ENCODE results near the gene OPCML.

Gene OPCML

DNA sequence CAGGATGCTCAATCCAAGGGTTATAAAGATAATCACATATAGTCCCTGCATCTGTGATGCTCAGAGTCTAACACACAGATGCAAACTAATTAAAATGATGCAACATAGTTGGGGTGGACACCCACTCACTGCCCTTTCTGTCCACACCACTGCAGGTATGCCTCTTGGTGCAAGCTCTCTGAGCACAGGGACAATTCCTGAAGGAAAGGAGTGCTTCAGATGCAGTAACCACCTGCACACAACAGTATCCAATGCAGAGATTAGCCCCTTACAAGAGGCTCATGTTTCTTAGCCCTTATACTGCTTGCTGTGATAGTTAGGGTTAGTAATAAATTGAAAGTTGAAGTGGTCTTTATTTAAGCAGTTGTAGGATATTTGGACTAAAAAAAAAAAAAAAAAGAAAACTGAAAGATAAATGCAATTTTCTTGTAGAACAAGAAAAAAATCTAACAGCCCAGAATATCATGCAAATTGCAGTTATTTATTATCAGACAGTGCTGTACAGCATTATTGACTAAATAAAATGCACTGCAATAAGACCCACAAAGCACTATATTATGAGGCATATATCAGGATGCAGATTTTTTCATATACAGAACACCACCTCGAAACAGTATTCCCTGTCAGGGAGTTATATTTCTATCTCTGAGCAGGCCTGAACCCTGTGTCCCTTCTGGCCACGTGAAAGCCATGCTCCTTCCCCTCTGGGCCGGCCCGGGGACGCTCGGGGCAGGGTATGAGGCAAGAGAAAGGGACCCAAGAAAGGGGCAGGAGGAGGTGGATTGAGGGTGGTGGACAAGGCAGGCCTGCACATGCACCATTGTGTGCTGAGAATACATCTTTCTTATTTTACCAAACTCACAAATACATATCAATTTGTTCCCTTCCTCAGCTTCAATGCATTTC lies 260.2 kb downstream of the OPCML start:
- DNase-seq, result no peak

DNA sequence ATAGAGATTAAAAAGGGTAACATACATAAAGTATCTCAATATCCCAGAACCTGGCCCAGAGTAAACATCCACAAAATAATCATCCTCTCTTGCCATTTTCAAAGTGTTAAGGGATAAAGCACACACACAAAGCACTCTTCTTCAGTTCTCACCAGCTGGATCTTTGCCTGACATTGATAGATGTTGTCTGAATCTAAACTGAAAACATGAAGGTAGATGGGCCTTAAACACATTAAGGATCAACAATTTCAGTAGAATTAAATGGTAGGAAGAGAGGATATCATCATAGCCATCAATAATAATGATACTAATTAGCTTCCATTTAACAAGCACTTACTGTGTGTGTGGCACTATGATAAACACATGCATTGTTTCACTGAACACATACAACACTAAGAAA lies 261.1 kb downstream of the OPCML start:
- DNase-seq, result no peak

GRCh38 chr11:133269267-133269666 lies 263.0 kb downstream of the OPCML start:
- DNase-seq, result no peak

DNA sequence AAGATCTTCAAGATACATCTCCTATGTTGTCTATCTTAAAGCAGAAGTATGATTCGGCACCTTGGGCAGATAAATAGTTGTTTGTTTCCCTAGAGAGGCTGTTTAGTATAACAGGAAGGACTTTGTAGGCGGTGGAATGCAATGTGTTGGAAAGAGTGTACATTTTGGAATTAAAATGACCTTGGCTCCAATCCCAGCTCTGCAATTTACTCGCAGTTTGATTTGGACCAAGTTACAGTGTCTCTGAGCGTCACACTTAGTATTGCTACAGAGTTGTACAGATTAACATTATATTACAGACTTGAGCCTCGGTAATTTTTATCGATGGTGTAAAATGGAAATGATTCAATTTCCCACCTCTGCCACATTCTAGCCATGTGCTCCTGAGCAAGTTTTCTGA lies 265.3 kb downstream of the OPCML start:
- no peak for DNase-seq

DNA sequence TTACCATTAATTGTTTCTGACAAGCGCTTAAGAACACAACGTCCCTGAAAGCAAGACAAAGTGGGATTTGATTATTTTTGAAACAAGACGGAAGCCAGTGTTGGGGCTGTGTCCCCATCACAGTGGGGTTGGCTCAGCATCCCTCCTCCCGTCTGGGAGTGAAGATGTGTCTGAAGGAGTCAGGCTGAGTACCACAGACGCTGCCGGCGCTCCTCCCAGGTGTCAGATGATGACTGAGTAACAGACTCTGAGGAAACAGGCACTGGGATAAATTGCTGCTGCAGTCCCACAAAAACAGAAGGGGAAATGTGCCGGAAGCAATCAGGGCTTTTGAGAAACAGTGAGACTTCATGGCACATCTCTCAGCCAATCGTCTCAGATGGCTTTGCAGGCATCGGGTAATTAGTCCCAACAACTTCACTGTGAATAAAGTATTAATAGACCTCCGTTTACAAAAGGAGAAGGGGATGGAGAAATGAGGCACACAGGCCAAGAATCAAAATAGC lies 266.7 kb downstream of the OPCML start:
- DNase-seq, result no peak

DNA sequence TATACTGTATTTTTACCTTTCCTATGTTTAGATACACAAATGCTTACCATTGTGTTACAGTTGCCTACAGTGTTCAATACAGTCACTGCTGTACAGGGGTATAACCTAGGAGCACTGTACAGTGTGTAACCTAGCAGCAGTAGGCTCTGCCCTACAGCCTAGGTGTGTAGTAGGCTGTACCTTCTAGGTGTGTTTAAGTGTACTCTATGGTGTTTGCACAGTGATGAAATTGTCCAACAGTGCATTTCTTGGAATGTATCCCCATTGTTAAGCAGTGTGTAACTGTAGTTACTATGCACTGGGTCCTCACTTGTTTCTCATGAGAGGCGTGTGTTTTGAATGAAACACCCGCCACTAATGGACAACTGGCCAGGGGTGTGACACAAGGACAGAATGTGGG lies 269.0 kb downstream of the OPCML start:
- DNase-seq, result no peak

DNA sequence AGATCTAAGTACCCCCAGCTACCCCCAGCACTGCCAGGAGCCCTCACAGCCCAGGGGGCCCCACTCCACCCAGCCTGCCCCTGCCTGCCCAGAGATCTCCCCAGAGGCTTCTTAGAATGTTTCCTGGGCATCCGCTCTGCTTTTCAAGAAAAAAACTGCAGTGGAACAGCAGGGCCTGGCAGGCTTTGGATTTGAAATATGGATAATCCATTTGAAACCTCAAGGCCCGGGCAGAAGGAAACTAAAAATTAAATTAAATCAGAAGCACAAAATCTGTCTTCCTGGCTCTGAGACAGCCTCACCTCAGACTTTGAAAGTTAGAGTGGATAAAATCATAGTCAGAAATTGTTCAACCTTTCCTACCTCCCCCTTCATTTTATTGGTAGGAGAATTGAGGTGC lies 273.6 kb downstream of the OPCML start:
- DNase-seq, result no peak

- no peak for DNase-seq
Observed at GRCh38 chr11:133254601-133255000, 277.7 kb downstream of the OPCML start.

- DNase-seq, result no peak
Observed at GRCh38 chr11:133253570-133253969, 278.7 kb downstream of the OPCML start.

DNA sequence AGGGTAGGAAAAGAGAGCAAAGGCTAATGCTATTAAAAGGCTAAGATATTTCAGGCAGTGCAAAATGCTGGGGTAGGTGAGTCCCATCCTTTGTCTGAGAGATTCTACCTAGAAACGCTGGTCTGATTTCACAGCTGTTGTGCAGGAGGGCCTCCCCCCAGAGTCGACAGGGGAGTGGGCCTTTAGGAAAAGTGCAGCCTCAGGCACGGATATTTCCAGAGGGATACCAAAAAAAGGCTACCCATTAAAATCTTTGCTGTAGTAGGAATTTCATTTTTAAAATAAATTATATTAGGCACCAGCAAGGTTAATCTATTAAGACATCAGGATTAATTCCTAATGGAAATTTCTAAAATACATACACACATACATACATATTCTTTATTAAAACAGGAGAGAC lies 280.5 kb downstream of the OPCML start:
- DNase-seq, result no peak

- DNase-seq, result no peak
Observed at GRCh38 chr11:133249530-133249929, 282.8 kb downstream of the OPCML start.

GRCh38 chr11:133249065-133249464 lies 283.2 kb downstream of the OPCML start:
- no peak for DNase-seq

GRCh38 chr11:133243832-133244231 lies 288.5 kb downstream of the OPCML start:
- no peak for DNase-seq

DNA sequence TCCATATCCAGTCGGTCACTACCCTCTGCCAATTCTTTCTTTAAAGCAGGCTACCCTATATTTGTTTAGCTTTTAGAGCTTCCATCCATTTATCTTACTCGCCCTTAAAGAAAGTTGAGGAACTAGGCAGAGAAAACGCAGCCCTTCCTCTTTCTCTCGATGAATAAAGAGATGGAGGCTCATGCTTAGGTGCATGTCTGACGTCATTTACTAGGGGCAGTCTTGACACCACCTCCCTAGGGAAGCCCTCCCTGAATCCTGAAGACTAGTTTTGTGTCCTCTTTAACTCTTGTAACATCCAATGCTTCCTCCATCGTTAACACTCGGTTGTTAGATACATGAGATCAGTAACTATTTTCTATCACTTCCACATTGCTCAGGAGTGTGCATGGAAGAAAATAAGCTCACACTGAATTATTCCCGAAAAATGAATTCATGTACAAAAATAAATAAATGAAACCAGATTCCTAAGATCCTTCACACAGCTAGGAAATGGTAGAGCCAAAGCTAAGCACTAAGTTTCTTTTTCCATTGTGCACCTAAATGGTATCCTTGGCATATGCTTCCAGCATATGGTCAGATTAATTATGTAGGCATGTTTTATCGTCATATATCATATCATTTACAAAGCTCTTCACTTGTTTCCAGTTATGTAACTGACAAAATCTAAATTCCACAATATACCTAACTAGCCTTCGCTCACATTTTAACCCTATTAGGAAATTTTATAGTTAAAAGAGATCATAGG lies 291.2 kb downstream of the OPCML start:
- DNase-seq, result no peak

DNA sequence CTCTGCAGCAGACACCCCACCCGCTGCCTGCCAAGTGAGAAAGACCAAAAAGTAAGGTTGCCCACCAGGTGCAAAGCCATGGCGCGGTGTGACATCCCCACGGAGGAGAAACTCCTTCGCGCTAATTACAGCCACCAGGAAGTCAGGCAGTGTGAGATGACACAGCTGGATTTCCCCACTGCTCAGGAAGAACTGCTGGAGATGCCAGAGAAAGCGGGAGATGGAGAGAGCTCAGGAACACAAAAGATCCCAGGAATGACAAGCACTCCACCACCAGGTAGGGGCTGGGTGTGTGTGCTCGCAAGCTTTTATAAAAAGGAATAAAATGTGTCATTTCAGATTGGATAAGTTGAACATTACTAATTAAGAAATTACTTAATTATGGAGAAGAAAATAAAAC lies 292.7 kb downstream of the OPCML start:
- no peak for DNase-seq

- no peak for DNase-seq
Observed at GRCh38 chr11:133238495-133238894, 293.8 kb downstream of the OPCML start.

- no peak for DNase-seq
Observed at GRCh38 chr11:133238027-133238426, 294.3 kb downstream of the OPCML start.

GRCh38 chr11:133235381-133235780 lies 296.9 kb downstream of the OPCML start:
- DNase-seq, result no peak

- DNase-seq, result no peak
Observed at GRCh38 chr11:133234883-133235282, 297.4 kb downstream of the OPCML start.

- no peak for DNase-seq
Observed at GRCh38 chr11:133232665-133233064, 299.6 kb downstream of the OPCML start.

DNA sequence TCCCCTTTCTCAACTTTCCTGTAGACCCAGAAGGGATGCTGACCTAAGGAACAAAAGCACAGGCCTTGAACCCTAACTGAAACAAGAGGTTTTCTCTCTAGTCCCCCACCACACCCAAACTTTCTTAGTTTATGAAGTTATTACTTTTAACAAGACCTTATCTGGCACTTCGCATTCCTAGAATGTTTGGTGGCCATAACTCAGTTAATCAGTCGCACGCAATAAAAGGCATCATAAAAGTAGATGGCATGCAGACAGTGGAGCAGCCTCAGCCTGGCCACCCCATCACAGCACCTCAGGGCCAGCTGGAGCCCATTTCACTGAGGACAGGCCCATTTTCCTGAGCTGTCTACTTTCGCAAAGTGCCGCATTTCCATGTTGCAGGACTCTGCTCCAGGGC lies 301.9 kb downstream of the OPCML start:
- no peak for DNase-seq

GRCh38 chr11:133228471-133229329 lies 303.6 kb downstream of the OPCML start:
- DNase-seq, result no peak

- DNase-seq, result no peak
Observed at GRCh38 chr11:133227632-133228111, 304.6 kb downstream of the OPCML start.

All from DMS79 (cell line).